Cardiac muscle cell (in vitro differentiated cells and primary cell): ENCODE results near the gene SRD5A1. TPM values are rescaled to one million over a fixed set of nuclear protein-coding genes. Genes with fewer than 3 reads are reported as not detected.

Source experiments
- DNase-seq, 2 donors: peaks; one replicate each; pipeline versions ENCODE4 v3.0.0 to v3.0.0-alpha.2; 2010 to 2017; ENCODE audit warnings: low read depth in 1 of 2, low spot score in 1 of 2
- H3K27ac ChIP-seq: fragments of 200-600 bp; sonication (generic); 2 replicates; pipeline ENCODE4 v1.5.1; 2016
- H3K27me3 ChIP-seq: fragments of 200-600 bp; sonication (generic); 2 replicates; pipeline ENCODE4 v1.6.0; 2016; ENCODE audit warnings: control low read depth
- H3K36me3 ChIP-seq: fragments of 200-600 bp; sonication (generic); 2 replicates; pipeline ENCODE4 v1.5.1; 2016; ENCODE audit warnings: control low read depth
- H3K4me1 ChIP-seq: fragments of 200-600 bp; sonication (generic); 2 replicates; pipeline ENCODE4 v1.8.1; 2017; ENCODE audit warnings: low read depth, mild to moderate bottlenecking, mixed run types
- H3K4me3 ChIP-seq: fragments of 200-600 bp; sonication (generic); 2 replicates; pipeline ENCODE4 v1.5.1; 2016; ENCODE audit warnings: mild to moderate bottlenecking
- H3K9me3 ChIP-seq: fragments of 200-600 bp; sonication (generic); 2 replicates; pipeline ENCODE4 v1.5.1; 2017; ENCODE audit warnings: low read depth, mild to moderate bottlenecking, control low read depth
- CTCF ChIP-seq: IDR thresholded peaks from 2 replicates; pipeline ENCODE4 v1.5.1; 2012; ENCODE audit warnings: low read depth, mild to moderate bottlenecking, low read length
- polyA plus RNA-seq: library from polyadenylated mRNA; unstranded; fragments of >200 nt; fragmentation: Nextera tagmentation; extraction: Ambion mirVana; gene quantifications from 2 replicates; pipeline ENCODE4 v1.2.1, GENCODE V29; 2016
- total RNA-seq: library from RNA; depleted of rRNA; stranded (reverse); fragments of >200 nt; gene quantifications from 2 replicates; pipeline ENCODE4 v1.2.3, GENCODE V29; 2016

SRD5A1 gene
- total and polyA plus RNA-seq, 2 experiments from 2014 or later, result 20.1 to 29.9 TPM

GRCh38 chr5:6705959-6706358, 72.7 kb downstream of the SRD5A1 start:
- TF ChIP-seq CTCF, result no peak

GRCh38 chr5:6707852-6708251, 74.6 kb downstream of the SRD5A1 start:
- Histone ChIP-seq H3K4me1 (peaks cover 24% of the 10 kb centered on the region), H3K27me3 (no peaks in the 10 kb centered on the region), H3K27ac (no peak overlapping the region), H3K9me3 (no peaks in the 10 kb centered on the region), H3K4me3 (no peak overlapping the region), H3K36me3 (no peaks in the 10 kb centered on the region)
- no peak for TF ChIP-seq CTCF
- DNase-seq, result no peak

More at GRCh38 chr5:6705959-6706358, 72.7 kb downstream of the SRD5A1 start:
- no peaks in the 10 kb centered on the region for H3K36me3 ChIP-seq
- no peak for DNase-seq
- no peaks in the 10 kb centered on the region for H3K27me3 ChIP-seq
- no peak overlapping the region for H3K4me3 ChIP-seq
- no peak overlapping the region for H3K27ac ChIP-seq
- H3K9me3 ChIP-seq, result no peaks in the 10 kb centered on the region
- H3K4me1 ChIP-seq, result peaks cover 19% of the 10 kb centered on the region

GRCh38 chr5:6708814-6709213, 75.6 kb downstream of the SRD5A1 start:
- no peaks in the 10 kb centered on the region for H3K9me3 ChIP-seq
- DNase-seq, result peak in 1 of 2 donors; percentile 33
- peaks cover 20% of the 10 kb centered on the region for H3K4me1 ChIP-seq
- peak overlapping the region; percentile 22 for H3K27ac ChIP-seq
- H3K4me3 ChIP-seq, result no peak overlapping the region
- no peaks in the 10 kb centered on the region for H3K36me3 ChIP-seq
- H3K27me3 ChIP-seq, result no peaks in the 10 kb centered on the region
- TF ChIP-seq CTCF, result no peak

- peaks cover 11% of the 10 kb centered on the region for H3K4me1 ChIP-seq
- no peak for TF ChIP-seq CTCF
- no peak overlapping the region for H3K4me3 ChIP-seq
- DNase-seq, result no peak
- no peaks in the 10 kb centered on the region for H3K27me3 ChIP-seq
- no peaks in the 10 kb centered on the region for H3K9me3 ChIP-seq
- no peak overlapping the region for H3K27ac ChIP-seq
- H3K36me3 ChIP-seq, result no peaks in the 10 kb centered on the region
These were observed 76.8 kb downstream of the SRD5A1 start for GRCh38 chr5:6710070-6710469.

- Histone ChIP-seq H3K4me3 (no peak overlapping the region), H3K27ac (no peak overlapping the region), H3K9me3 (no peaks in the 10 kb centered on the region), H3K27me3 (no peaks in the 10 kb centered on the region), H3K36me3 (no peaks in the 10 kb centered on the region), H3K4me1 (peaks cover 18% of the 10 kb centered on the region)
- TF ChIP-seq CTCF, result no peak
- no peak for DNase-seq
These were observed 77.5 kb downstream of the SRD5A1 start for GRCh38 chr5:6710551-6711318.
